NCI-H345 (cell line): Measurements from ENCODE around the gene DPAGT1.
"Not testable (repeated sequence)": the region's sequence is repeated elsewhere in the genome, so short reads cannot be mapped to it uniquely, and the experiment has no call there.

ENCODE experiments used
- DNase-seq: peaks from one replicate; lab custom pipeline; 2025; lab: John Stamatoyannopoulos, UW

Gene DPAGT1

GRCh38 chr11:119115484-119116234, 14.0 kb upstream of the DPAGT1 start:
- no peak for DNase-seq

GRCh38 chr11:119114351-119114750, 12.7 kb upstream of the DPAGT1 start:
- DNase-seq, result no peak

DNA sequence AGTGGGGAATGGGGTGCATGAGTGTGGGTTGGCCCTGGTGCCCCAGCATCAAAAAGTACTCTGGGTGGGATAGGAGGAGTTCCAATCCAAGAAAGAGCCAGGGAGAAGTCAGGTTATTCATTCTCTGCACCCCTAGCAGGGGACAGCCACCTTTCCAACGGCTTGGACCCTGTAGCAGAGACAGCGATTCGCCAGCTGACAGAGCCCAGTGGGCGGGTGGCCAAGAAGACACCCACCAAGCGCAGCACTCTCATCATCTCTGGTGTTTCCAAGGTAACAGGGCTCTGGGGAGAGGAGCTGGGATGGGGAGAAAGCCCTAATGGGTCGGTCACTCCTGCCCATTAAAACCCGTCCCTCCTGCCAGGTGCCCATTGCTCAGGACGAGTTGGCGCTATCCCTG, 12.1 kb upstream of the DPAGT1 start:
- DNase-seq, result no peak

DNA sequence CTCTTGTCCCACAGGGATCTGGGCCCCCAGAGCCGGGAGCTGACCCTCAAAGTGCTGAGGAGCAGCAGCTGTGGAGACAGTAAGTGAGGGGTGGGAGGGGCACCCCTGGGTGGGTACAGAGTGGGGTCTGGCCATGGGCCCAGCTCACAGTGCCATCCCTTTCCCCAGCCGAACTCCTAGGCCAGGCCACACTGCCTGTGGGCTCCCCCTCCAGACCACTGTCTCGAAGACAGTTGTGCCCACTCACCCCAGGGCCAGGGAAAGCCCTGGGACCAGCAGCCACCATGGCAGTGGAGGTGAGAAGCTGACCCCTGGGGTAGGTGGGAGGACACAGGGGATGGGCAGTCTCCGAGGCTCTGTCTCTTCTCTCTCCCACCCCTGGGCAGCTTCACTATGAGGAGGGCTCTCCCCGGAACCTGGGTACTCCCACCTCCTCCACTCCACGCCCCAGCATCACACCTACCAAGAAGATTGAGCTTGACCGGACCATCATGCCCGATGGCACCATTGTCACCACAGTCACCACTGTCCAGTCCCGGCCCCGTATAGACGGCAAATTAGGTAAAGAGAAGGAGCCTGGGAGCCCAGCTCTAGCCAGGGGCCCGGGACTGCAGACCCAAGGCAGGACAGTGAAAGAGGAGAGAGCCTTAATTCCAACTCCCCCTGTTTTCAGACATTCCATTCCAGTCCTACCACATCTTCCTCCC, 10.8 kb upstream of the DPAGT1 start:
- DNase-seq, result no peak

DNA sequence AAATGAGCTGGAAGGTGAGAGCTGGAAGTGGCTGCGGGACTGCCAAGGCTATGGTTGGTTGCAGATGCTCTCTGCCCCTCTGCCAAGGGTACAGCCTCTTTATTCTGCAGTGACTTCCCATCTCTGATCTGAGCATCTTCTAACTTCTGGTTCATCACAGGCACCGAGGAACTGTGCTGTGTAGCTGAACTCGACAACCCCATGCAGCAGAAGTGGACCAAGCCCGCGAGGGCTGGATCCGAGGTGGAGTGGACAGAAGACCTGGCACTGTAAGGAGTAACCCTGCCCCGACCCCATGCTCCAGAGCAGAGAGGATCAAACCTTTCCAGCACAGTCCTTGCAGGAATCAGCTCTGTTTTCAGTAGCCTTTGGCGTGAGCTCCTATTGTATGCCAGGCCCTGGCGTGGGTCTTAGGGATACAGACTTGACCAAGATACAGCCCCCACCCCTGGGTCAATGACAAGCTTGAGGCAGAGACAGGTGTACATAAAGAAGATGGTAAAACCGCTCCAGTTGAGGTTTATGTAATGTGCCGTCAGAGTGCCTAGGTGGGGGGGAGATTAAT, 9.8 kb upstream of the DPAGT1 start:
- DNase-seq, result no peak

DNA sequence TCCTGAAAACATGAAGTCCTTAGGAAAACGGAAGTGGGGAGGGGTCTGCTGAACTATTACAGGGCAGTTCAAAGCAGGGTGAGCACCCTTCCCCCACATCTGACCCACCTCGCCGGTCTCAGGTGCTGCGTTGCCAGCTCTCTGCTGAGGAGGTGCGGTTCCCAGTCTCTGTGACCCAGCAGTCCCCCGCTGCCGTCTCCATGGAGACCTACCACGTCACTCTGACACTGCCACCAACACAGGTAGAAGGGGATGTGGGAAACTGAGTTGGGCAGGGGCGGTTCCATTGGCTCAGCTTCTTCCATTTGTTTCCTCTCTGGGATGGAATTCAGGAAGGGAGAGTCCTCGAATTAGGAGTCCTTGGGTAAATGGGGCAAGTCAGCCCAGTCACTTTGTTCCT, 8.8 kb upstream of the DPAGT1 start:
- no peak for DNase-seq

DNA sequence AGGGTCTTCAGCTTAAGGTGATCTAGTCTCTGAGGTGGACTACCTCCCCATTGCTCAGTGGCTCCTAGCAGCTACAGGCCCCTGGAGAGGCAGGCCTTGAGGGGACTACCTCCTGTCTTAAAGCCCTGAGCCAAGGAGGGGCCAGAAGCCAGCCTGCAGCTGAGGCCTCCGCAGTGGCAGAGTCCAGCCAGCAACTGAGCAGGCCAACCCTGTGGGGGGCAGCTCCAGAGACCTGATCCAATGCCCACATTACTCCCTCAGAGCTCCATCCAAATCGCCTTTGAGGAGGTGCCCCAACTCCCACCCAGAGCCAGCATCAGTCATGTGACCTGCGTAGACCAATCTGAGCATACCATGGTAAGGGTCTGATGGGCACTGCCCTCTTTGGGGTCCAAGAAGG, 8.2 kb upstream of the DPAGT1 start:
- DNase-seq, result no peak

DNA sequence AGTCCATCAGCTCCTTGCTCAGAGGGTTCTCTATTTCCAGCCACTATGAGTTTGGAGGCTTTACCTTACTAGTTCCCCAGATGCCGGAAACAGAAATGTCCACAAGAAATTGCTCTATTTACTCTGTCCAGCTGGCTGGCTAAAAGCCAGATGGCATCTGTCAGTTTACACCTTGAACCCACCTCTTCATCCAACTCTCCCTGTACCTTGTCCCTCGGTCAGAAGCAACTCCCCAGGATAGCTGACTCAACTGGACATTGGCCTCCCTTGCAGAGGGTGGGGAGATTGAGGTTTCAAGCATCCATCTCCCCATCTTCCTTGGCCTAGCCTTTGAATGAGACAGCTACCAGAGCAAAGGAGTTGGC, 7.2 kb upstream of the DPAGT1 start:
- no peak for DNase-seq

DNA sequence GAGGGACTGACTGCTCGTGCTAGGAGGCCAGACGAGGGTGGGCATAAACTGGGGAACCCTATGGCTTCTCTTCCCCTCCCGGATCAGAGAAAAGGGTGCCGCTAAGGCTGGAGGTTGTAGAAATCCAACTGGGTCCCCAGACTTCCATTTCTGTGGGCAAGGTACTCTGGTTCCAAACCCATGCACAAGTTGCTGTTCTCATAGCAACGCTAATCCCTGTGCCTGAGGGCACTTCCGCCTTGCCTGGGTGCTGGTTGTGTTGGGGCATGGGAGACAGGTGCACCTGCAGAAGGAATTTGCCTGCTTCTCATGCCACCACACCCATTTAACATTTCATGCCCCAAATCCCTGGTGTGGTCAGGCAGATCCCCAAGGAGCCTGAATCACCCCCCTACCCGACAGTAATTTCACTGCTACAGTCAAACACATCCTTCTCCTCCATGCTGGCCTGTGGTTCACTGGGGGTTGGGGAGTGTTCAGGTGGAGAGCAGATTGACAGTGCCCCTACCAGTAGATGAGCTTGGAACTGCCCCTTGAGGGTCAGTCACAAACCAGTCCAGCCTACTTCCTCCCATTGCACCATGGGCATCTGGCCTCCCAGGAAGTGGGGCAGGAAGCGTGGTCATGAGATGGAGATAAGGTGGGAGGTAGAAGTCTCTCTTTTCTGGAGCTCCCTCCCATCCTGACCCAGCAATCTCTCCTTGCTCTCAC, 6.6 kb upstream of the DPAGT1 start:
- DNase-seq, result peak; percentile 73

- DNase-seq, result no peak
Measured at GRCh38 chr11:119107538-119108145, 6.0 kb upstream of the DPAGT1 start.

GRCh38 chr11:119106564-119107537, 5.2 kb upstream of the DPAGT1 start, which contains the start of gene C2CD2L:
C2CD2L (plus strand) TSS chr11:119107344; CDS start chr11:119107742, 398 bp downstream.
- DNase-seq, result peak; percentile 92

DNA sequence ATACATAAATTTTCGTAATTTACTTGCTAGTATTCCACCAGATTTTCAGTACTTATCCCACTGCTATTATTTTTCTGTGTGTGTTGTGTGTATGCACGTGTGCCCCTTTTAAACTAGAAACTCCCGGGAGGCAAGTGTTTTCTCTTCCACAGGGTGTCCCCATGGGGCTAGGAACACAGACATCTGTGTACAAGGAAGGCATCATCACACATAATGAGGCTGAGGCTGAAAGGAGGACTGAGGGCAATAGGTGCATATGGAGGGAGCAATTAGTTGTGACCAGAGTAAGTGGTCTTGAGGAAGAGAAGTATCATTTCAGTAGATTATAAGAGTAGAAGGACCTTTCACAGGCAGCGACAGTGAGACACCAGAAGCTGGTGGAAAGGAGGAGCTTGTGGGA, 2.1 kb upstream of the DPAGT1 start:
- no peak for DNase-seq

DNA sequence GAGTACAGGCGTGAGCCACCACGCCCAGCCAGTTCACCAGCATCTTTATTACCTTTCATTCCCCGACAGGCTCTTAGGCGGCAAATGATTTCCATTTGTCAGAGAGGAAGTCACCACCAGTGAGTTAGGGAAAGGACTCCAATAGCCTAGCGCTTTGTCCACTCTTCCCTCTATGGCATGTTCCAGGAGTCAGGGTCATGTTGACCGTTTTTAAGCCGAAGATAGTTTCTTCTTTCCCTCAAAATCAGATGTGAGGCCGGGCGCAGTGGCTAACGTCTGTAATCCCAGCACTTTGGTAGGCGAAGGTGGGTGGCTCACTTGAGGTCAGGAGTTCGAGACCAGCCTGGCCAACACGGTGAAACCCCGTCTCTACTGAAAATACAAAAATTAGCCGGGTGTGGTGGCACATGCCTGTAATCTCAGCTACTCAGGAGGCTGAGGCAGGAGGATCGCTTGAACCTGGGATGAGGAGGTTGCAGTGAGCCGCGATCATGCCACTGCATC, 1.6 kb upstream of the DPAGT1 start:
- not testable (repeated sequence) for DNase-seq

DNA sequence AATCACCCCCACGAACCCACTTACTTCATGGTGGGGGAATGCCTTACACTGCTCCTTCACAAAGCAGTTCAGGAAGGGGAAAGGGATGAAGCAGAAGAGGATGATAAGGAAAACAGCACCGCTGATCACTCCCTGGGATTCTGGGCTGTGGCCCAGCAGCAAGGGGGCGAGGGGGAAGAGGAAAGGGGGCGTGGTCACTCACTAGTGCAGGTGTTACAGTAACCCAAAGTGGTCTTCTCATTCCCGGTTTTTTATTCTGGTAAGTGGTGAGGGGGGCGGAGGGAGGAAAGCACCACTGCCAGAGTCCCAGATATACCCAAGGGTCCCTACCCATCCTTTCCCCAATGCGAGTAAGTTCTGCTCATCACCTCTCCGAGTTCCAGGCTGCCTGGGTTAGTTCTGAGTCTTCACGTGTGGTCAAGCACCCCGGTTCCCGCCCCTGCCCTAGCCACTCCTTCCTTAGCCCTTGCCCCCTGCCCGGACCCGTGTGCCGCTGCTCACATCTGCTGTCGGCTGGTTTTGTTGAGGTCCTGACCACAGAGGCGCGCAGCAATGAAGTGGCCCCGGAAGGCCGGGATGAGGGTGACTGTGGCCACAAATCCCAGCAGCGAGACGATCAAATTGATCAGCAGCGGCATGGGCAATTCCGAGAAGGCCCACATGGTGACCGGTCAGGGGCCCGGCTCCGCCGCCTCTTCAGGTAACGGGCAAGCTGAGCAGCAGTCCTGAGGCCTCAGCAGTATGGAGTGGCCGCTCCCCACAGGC, 477 bp downstream of the DPAGT1 start:
- DNase-seq, result no peak

DNA sequence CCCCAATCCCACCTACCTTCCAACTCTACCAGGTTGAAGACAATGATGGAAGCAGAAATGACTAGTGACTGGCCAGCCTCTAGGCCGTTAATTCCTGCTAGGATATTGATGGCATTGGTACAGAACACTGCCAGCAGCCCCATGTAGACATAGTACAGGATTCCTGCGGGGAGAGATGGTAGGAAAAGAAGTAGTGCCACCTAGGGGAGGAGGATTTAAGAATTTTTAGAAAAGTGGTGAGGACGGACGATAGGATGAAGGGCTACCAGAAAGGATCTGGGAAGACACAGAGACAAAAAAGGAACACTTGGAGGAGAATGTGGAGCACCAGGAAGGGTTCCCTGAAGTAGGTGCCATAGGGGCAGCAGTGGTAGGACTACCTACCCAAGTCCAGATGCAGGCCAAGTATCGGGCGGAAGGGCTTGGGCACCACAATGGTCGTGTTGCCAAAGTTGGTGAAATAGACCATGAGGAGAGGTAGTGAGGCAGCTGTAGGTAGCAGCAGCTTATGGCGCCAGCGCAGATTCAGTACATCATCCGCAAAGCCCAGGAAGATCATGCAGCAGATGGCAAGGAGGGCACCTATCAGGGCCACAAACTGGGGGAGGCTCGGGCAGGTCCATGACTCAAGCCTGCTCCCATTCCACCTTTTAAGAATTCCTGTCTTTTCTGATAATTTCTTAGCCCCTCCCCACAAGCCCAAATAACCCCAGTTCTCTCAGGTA, 1.2 kb downstream of the DPAGT1 start:
- no peak for DNase-seq

DNA sequence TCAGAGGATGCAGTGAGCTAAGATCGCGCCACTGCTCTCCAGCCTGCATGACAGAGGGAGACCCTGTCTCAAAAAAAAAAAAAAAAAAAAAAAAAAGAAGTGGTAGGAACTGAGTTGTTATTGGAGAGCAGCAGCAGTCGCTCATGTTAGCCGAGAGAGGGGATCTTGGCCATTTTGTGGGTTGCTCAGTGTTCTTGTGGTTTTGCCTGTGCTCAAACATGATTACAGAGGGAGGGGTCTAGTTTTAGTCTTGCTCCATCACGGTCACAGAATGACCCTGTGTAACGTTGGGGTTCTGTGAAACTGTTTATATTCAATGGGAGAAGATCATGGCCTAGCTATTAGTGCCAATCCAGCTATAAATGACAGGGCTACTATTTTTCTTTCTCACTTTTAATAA, 1.9 kb downstream of the DPAGT1 start:
- DNase-seq, result no peak

DNA sequence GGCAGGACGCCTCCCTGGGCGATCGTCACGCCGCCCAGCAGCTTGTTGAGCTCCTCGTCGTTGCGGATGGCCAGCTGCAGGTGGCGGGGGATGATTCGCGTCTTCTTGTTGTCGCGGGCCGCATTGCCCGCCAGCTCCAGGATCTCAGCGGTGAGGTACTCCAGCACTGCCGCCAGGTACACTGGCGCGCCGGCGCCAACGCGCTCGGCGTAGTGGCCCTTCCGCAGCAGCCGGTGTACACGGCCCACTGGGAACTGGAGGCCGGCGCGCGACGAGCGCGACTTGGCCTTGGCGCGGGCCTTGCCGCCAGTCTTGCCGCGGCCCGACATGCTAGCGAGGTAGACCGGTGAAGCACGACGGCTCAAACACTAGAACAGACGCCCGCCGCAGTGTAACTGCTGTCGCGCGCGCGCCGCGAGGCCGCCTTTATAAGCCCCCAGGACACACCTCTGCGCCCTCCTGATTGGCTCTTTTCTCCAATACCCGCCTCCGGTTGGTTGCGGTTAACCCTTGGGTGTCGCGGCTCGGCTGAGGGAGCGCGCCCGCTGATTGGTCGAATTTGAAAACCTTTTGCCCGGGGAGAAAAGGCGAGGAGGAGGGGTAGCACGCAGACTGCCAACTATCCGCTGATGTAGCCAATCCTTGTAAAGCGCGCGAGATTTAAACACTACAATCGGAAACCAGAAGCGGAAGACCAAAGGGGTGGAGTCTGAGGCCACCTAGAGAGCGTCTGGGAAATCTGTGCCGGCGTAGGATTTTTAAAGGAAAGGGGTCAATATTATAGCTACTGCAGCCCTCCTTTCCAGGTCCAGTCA, 6.4 kb downstream of the DPAGT1 start:
- peak; percentile 100 for DNase-seq

DNA sequence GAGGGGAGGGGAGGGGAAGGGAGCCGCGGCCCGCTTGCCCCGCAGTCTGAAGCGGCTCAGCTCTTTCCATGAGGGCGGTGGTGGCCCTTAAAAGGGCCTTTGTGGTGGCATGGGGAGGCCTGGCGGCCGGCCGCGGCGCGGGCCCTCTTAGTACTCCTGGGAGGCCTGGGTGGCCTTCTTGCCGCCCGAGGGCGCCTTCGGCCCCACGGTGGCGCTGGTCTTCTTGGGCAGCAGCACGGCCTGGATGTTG, 6.9 kb downstream of the DPAGT1 start:
- no peak for DNase-seq
